Effector CD8-positive, alpha-beta T cell (primary cell): ENCODE measurements around the gene MMP24.
"Not testable (repeated sequence)": the region's sequence is repeated elsewhere in the genome, so short reads cannot be mapped to it uniquely, and the experiment has no call there.

Experiments
- DNase-seq: peaks from one replicate; lab custom pipeline; 2025; lab: John Stamatoyannopoulos, UW

The MMP24 gene

GRCh38 chr20:35216541-35216940 lies 9.9 kb upstream of the MMP24 start:
- DNase-seq = no peak

DNA sequence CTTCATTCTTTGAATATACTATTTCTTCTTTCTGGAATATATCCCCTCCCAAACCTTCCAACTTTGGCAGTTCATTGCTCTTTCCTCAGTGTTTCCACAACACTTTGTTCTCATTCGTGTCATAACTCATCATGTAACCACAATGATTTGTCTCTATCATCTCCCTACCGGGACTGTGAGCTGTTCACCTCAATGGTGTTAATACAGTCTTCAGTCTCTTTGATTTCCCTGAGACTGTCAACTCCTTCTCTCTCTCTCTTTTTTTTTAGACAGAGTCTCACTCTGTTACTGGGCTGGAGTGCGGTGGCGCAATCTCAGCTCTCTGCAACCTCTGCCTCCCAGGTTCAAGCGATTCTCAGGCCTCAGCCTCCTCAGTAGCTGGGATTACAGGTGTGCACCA lies 2.5 kb upstream of the MMP24 start:
- no peak for DNase-seq

DNA sequence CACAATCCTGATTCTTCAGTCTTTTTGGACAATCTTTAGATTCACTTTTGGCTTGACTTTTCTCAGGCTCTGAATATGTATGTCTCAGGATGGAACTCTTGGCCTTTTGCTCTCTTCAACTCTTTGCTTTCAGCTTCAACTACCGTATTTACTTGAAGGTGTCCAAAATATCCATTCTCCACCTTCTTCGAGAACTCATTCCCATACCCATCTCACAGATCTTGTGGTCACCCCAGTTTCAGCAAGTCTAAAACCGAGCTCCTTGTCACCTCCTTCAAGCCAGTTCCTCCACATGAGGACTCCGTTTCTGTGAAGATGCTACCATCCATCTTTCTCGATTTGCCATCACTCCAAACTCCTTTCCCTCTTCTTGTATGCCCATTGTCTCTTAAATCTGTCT lies 2.0 kb upstream of the MMP24 start:
- no peak for DNase-seq

DNA sequence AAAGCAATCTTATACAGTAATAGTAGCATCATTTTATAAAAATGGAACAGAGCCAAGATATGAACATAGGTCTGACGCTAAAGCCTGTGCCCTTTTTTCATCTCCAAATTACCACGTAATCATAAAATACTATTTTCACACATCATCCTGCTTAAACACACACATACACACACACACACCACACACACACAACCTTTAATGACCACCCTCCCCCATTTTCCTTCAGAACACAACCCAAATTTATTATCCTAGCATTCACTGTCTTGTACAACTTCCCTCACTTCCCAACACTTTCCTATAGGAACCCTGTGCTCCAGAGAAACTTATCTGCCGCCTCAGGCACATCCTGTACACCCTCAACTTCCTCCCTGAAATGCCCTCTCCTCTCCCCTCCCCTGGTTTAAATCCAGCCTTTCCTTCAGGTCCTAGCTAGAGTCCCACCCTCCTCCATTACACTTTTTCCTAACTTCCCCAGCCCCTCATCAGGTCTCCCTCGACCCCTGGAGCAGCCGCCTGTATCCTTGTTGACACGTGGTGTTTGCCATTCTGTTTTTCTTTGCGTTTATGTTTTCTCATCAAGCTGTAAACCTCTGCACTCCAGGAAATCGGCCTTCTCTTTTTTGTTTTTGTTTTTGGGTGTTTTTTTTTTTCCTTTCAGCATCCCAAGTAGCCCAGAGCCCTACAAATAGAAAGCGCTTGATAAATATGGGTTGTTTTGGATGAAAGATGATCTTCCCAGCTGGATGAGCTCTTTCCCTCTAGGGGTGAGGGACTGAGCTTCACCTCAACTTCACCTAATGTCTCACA lies 968 bp upstream of the MMP24 start:
- no peak for DNase-seq

GRCh38 chr20:35226884-35227681 lies 593 bp downstream of the MMP24 start:
- no peak for DNase-seq

DNA sequence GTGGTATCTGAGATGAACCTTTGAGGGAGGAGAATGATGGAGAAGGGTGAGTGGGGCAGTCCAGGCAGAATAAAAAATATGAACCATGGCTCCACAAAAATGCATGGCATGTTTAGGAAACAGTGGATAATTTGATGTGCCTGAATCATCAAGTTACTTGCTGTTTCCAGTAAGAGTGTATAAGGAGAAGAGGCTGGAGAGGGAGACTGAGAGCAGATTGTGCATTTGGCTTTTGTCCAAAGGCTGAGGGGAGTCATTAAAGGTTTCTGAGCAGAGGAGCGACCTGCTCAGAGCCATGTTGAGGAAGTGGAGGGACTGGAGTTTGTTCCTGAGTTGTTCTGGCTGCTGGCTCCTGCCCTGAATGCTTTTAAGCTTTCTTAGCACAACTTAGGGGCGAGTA lies 6.1 kb downstream of the MMP24 start:
- no peak for DNase-seq

DNA sequence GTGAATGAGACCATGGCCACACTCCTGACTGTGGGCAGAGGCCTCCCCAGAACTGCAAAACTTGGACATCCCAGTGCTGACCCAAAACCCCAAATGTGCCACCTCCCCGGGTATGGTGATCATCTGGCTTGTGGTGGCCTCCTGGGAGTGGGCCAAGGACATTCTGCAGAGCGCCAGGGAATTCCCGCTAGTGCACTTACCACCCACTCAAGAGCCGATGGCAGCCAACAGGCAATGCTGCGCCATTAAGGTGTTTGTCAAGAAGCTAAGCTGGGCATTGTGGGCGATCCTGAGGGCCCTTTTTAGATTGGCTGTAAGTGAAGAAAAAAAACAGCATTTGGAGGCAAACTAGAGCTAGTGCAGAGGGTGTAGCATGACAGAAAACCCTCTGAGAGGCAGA lies 9.4 kb downstream of the MMP24 start:
- no peak for DNase-seq

DNA sequence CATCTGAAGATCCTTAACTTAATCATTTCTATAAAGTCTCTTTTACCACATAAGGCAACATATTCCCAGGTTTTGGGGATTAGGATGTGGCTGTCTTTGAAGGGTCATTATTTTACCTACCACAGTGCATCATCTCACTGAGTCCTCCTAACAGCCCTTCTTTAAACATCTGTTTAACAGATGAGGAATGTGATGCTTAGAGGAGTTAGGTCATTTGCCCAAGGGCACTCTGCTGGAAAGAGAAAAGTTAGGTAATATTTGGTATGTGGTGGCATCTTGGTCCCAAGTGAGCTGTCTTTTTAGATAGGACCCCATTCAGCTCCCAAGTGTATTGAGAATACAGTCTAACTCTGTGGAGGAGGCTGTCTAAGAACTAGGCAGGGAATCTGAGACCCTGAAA lies 11.0 kb downstream of the MMP24 start:
- no peak for DNase-seq

DNA sequence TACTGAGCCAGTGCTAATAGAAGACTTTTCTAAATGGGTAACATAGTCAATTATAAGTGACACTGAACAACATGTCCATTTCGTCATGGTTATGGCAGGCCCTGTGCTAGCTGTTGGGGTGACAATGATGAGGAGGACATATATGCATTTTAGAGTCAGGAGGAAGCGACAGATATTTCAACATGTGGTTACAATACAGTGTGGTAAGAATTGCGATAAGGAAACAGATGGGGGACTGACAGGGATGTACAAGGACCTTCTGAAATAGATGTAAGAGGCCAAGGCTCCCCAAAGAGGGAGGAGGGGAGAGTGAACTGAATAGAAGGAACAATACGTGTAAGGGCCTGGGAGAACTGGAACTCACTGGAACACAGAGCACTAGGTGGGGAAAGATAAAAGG lies 11.7 kb downstream of the MMP24 start:
- DNase-seq = no peak

- no peak for DNase-seq
Measured at GRCh38 chr20:35238735-35239134, 12.2 kb downstream of the MMP24 start.

DNA sequence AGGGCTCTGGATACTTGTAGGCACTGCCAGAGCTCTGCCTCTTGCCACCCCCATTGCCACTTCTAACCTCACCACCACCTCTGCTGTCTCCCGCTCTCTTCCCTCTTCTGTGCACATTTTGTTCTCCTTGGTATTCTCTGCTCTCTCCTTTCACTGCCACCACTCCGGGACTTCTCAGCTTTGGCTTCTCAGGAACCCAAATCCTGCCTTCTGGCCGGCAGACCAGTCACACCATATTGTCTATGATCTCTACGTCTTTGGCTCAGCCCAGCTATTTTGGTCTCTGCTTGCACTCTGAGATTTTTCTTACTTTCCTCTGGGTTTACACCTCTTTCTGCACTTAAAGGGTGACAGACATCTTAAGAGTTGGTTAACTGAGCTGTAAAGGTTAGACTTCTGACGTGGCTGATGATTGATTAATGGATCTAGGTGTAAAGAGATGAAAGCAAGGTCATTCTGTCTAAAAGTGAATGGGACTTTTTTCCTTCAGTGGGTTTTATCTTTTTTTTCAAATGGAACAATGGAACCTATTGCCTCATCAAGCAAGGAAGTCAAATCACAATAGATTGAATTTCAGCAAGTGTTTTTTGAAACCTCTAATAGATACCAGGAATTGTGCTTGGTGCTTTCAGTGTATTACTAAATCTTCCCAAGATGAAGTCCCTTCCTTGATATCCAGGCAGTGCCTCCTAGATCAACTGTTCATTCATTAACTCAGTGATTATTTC lies 13.8 kb downstream of the MMP24 start:
- no peak for DNase-seq

DNA sequence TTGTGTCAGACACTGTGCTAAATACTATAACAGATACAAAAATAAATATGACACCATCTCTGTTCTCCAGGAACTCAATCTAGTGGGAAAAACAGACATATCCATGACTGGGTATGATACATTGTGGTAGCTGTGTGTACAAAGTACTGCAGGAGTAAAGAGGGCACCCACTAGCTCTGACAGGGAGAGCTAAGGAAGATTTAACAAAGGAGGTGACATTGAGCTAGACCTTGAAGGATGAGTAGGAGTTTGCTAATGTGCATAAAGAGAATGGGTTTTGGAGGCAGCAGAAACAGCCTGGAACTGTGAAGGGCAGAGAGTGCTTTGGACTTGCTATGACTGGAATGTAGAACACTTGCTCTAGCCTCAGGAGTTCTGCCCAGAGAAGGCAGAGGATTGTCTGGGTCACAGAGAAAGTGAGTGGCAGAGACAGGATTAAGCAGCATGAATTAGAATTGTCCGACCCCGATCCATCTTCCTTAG lies 14.4 kb downstream of the MMP24 start:
- DNase-seq = no peak

DNA sequence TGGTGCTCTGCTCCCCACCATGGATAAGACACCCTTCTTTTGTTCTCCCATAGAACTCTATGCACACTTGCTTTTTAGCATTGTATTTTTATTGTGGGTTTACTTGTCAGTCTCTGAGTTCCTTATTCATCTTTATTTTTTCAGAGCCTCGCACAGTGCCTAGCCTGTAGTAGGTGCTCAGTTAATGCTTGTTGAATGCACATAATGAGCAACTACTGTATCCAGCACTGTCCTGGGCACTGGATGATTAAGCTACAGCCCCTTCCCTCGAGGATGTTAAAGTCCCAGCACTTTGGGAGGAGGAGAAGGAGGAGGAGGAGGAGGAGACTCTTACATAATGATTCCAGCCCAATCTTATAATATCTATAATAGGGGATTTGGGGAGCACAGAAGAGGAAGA lies 16.8 kb downstream of the MMP24 start:
- no peak for DNase-seq

- DNase-seq = no peak
Measured at GRCh38 chr20:35243986-35244385, 17.5 kb downstream of the MMP24 start.

DNA sequence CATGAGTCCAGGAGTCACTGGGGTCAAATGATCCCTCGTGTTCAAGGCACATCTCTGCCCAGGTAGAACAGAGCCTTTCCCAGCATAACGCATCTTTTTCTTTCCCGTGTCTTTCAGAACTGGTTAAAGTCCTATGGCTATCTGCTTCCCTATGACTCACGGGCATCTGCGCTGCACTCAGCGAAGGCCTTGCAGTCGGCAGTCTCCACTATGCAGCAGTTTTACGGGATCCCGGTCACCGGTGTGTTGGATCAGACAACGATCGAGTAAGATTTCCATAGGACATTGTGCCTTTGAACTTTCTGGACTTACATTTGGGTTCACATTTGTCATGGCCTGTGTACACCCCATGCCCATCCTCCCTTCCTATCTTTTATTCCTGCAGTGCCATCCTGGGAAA lies 20.2 kb downstream of the MMP24 start:
- DNase-seq = no peak

DNA sequence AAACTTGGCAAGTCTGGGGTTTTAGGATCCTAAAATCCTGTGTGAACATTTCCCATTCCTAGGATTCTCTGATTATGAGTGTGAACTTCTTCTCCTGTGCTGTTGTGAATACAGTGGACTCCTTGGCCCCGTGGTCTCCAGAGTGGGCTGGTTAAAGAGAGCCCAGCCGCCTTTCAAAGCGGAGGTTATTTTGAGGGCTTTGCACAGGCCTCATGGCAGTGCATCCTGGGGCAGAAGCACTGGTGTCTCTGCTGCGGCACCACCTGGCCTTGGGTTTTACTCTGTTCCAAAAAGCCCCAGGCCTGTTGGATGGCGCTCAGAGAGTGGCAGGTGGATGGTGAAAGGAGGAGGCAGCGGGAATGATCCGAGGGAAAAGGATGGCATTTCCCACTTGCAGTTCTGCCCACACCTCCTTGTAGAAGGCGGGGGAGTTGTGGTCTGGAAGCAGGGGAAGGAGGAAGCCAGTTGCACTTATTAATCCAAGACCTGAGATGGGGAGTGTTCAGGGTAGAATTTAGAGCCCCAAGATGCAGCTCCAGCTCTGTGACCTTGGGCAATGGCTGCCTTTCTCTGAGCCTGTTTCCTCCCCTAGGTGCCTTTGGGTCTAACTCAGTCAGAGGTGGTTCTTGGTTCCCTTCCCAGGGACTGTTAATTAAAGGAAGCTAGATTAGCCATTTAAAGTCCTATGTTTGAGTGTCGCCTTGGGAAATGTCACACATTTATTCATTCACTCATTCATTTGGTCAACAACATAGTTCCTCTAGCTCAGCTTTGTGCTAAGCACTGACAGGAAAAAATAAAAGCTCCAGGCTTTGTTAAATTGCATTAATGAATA lies 22.4 kb downstream of the MMP24 start:
- no peak for DNase-seq

DNA sequence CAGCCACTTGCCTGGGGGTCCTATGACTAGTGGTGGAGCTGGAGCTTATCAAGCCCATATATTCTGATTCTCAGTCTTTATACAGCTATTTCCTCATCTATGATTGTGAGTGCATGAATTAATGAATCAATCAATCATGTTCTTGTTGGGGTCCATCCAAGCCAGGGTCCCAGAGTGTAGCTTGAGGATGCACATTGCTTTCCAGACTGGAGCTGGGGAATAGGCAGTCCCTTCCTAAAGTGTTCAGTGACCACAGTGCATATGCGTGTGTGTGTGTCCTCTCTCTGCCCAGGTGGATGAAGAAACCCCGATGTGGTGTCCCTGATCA lies 25.1 kb downstream of the MMP24 start:
- DNase-seq = no peak

- no peak for DNase-seq
Measured at GRCh38 chr20:35252037-35252461, 25.6 kb downstream of the MMP24 start.

DNA sequence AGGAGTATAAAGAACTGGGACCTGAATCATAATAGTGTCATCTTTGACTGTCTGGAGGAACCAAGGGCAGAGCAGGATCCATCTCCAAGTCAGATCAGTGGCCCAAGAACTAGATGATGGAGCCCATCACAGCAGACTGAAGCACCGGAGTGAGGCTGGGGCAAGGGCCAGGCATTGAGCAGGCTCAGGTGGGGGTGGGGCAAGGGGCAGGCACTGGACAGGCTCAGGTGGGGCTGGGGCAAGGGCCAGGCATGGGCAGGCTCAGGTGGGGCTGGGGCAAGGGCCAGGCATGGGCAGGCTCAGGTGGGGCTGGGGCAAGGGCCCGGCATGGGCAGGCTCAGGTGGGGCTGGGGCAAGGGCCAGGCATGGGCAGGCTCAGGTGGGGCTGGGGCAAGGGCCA lies 26.1 kb downstream of the MMP24 start:
- not testable (repeated sequence) for DNase-seq

DNA sequence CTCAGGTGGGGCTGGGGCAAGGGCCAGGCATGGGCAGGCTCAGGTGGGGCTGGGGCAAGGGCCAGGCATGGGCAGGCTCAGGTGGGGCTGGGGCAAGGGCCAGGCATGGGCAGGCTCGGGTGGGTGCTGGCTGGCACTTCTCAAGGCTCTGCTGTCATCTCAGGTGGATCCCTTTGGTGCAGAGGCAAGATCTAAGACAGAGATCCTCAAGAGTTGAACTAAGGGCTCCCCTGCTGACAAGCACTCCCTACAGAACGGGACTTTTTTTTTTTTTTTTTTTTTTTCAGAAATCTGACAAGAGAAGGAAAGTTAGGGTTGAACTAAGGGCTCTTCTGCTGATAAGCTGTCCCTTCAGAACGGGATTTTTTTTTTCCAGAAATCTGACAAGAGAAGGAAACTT lies 26.5 kb downstream of the MMP24 start:
- no peak for DNase-seq

GRCh38 chr20:35254448-35254999 lies 28.0 kb downstream of the MMP24 start:
- no peak for DNase-seq
